Superior temporal gyrus (tissue), 1 donor: Measurements from ENCODE around the gene TPD52L2.
"Not testable (repeated sequence)": the region's sequence is repeated elsewhere in the genome, so short reads cannot be mapped to it uniquely, and the experiment has no call there.

Experiments used
- DNase-seq: peaks from one replicate; pipeline ENCODE4 v3.0.0-alpha.2; 2016; ENCODE audit errors: extremely low spot score

TPD52L2 gene

GRCh38 chr20:63835021-63835858 is 29.8 kb upstream of the TPD52L2 start:
- DNase-seq: no peak

- DNase-seq: no peak
Observed at GRCh38 chr20:63836458-63837344, 28.4 kb upstream of the TPD52L2 start.

- DNase-seq: no peak
Observed at GRCh38 chr20:63837479-63837878, 27.6 kb upstream of the TPD52L2 start.

- DNase-seq: no peak
Observed at GRCh38 chr20:63839620-63840019, 25.4 kb upstream of the TPD52L2 start.

- no peak for DNase-seq
Observed at GRCh38 chr20:63840405-63840828, 24.7 kb upstream of the TPD52L2 start.

GRCh38 chr20:63842258-63842657 is 22.8 kb upstream of the TPD52L2 start:
- DNase-seq: no peak

GRCh38 chr20:63843222-63843621 is 21.8 kb upstream of the TPD52L2 start:
- DNase-seq: no peak

GRCh38 chr20:63843778-63844177 is 21.3 kb upstream of the TPD52L2 start:
- DNase-seq: no peak

GRCh38 chr20:63844511-63844991 is 20.5 kb upstream of the TPD52L2 start:
- DNase-seq: no peak

- no peak for DNase-seq
Observed at GRCh38 chr20:63846128-63846771, 18.8 kb upstream of the TPD52L2 start.

GRCh38 chr20:63846888-63847236 is 18.2 kb upstream of the TPD52L2 start:
- no peak for DNase-seq

GRCh38 chr20:63847237-63848002 is 17.6 kb upstream of the TPD52L2 start:
- DNase-seq: no peak

GRCh38 chr20:63848003-63848911 is 16.8 kb upstream of the TPD52L2 start:
- DNase-seq: no peak

GRCh38 chr20:63850689-63851547 is 14.2 kb upstream of the TPD52L2 start:
- no peak for DNase-seq

- DNase-seq: not testable (repeated sequence)
Observed at GRCh38 chr20:63851548-63851943, 13.5 kb upstream of the TPD52L2 start.

GRCh38 chr20:63853733-63854068 is 11.4 kb upstream of the TPD52L2 start:
- not testable (repeated sequence) for DNase-seq

- DNase-seq: no peak
Observed at GRCh38 chr20:63854069-63854765, 10.9 kb upstream of the TPD52L2 start.

- no peak for DNase-seq
Observed at GRCh38 chr20:63854766-63855362, 10.2 kb upstream of the TPD52L2 start.
